Right lobe of liver (tissue), 6 donors: ENCODE data around the gene APBA1. TPM values are rescaled to one million over a fixed set of nuclear protein-coding genes. Genes with fewer than 3 reads are reported as not detected.

Experiments
- ATAC-seq, 4 donors: fragments of 200-7000 bp; cut with Tn5 transposase; one replicate each; pipeline ENCODE4 v1.9.1; 2020; ENCODE audit warnings: mild to moderate bottlenecking in 4 of 4, moderate library complexity in 4 of 4
- DNase-seq, 3 donors: peaks; one replicate each; pipeline ENCODE4 v3.0.0-alpha.2; 2020
- H3K27ac ChIP-seq, 3 donors: fragments of 200-600 bp; one replicate each; pipeline ENCODE4 v1.8.0; 2022
- H3K27me3 ChIP-seq, 2 donors: fragments of 200-600 bp; one replicate each; pipeline ENCODE4 v1.8.0; 2022
- H3K36me3 ChIP-seq, 4 donors: fragments of 200-600 bp; sonication (generic) in 1 of 4; one replicate each; pipeline versions ENCODE4 v1.5.1 to v1.8.0; 2017 to 2022; ENCODE audit warnings: control low read depth in 1 of 4
- H3K4me1 ChIP-seq, 4 donors: fragments of 200-600 bp; sonication (generic) in 1 of 4; one replicate each; pipeline versions ENCODE4 v1.5.1 to v1.8.0; 2017 to 2022; ENCODE audit warnings: control low read depth in 1 of 4
- H3K4me3 ChIP-seq, 3 donors: fragments of 200-600 bp; one replicate each; pipeline ENCODE4 v1.8.0; 2022
- H3K9me3 ChIP-seq, 4 donors: fragments of 200-600 bp; sonication (generic) in 1 of 4; one replicate each; pipeline versions ENCODE4 v1.5.1 to v1.8.0; 2017 to 2022; ENCODE audit warnings: control low read depth in 1 of 4
- POLR2A ChIP-seq: fragments of 450-650 bp; IDR thresholded peaks from one replicate; pipeline ENCODE4 v1.6.1; 2017; ENCODE audit warnings: antibody characterized with exemption, mild to moderate bottlenecking
- WGBS: methylation state at CpG from one replicate; pipeline ENCODE4 v1.1.6; 2018; ENCODE audit warnings: low coverage, low lambda C conversion rate; ENCODE audit not compliant: insufficient coverage; ENCODE audit errors: missing lambda C conversion rate; 5-methylcytosine and 5-hydroxymethylcytosine counted together
- intact Hi-C, 2 donors: fragments of 100-400 bp; cut with DNase I; formaldehyde crosslinking; loops; one replicate each; pipeline versions ENCODE4 v1.11.2 to v1.14.1; 2022
- total RNA-seq, 6 experiments: library from RNA; depleted of rRNA in 2 of 6; stranded (reverse); fragments of >200 nt in 2 of 6; fragmentation: NEBNext Ultra II Directional in 3 of 6; extraction: Animal tissue kit (Norgen Biotek cat#: 25700) in 3 of 6; gene quantifications; one replicate each; pipeline versions ENCODE4 v1.1.0 to v1.2.4, GENCODE V29; 2016 to 2023
- TF ChIP-seq, protein P1 (sequence below), 4 donors: fragments of 200-600 bp in 3 of 4; fragments of 450-650 bp in 1 of 4; IDR thresholded peaks; one replicate each; pipeline versions ENCODE4 v1.5.1 to v1.8.0; 2016 to 2022; ENCODE audit warnings: antibody characterized with exemption in 4 of 4, mild to moderate bottlenecking in 2 of 4
- donor health status: DM: no; HTN: yes; CAD: no.
- donor health status: DM: no; HTN: no; CAD: no.
- donor health status: DM: no; HTN: no; CAD: no.
- donor health status: DM: no; HTN: yes; CAD: no.
- donor health status: DM: no; HTN: yes; CAD: no.

Gene APBA1
- total RNA-seq, 6 experiments from 2014 or later = 6.6 to 25.5 (median 16.7) TPM

DNA sequence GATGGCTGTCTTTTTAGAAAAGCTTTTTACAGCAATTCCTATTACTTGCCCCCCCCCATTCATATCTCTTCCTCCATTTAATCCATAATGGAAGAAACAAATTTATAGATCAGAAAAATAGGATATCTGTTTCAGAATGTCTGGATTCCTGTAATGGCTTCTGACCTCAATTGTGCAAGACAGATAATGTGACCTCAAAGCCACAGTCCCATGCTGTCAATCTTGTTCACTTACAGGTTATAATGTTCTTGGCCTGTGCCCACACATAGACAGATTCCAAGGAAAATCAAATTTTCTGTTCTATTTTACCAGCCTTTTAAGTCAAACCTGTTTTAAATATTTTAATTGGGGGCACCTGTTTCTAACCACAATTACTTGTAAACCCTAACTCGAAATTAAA lies 203.8 kb downstream of the APBA1 start:
- Histone ChIP-seq H3K9me3 (no peaks in the 10 kb centered on the region), H3K4me1 (peaks cover 0 to 91% (median 35%) of the 10 kb centered on the region in 4 donors), H3K27ac (peak overlapping the region; percentile 20 to 97 (median 89)), H3K4me3 (no peak overlapping the region), H3K27me3 (no peaks in the 10 kb centered on the region), H3K36me3 (no peaks in the 10 kb centered on the region)
- TF ChIP-seq, protein P1, sequence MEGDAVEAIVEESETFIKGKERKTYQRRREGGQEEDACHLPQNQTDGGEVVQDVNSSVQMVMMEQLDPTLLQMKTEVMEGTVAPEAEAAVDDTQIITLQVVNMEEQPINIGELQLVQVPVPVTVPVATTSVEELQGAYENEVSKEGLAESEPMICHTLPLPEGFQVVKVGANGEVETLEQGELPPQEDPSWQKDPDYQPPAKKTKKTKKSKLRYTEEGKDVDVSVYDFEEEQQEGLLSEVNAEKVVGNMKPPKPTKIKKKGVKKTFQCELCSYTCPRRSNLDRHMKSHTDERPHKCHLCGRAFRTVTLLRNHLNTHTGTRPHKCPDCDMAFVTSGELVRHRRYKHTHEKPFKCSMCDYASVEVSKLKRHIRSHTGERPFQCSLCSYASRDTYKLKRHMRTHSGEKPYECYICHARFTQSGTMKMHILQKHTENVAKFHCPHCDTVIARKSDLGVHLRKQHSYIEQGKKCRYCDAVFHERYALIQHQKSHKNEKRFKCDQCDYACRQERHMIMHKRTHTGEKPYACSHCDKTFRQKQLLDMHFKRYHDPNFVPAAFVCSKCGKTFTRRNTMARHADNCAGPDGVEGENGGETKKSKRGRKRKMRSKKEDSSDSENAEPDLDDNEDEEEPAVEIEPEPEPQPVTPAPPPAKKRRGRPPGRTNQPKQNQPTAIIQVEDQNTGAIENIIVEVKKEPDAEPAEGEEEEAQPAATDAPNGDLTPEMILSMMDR (IDR thresholded peaks at IDR 0.05) = no peak
- TF ChIP-seq POLR2A = no peak
- intact Hi-C loops = no loop called here
- ATAC-seq = peak; percentile 47 to 52 (median 50)
- 25% methylated on average over 1 of the region's 1 CpG for WGBS
- DNase-seq = peak in 1 of 3 donors; percentile 60

DNA sequence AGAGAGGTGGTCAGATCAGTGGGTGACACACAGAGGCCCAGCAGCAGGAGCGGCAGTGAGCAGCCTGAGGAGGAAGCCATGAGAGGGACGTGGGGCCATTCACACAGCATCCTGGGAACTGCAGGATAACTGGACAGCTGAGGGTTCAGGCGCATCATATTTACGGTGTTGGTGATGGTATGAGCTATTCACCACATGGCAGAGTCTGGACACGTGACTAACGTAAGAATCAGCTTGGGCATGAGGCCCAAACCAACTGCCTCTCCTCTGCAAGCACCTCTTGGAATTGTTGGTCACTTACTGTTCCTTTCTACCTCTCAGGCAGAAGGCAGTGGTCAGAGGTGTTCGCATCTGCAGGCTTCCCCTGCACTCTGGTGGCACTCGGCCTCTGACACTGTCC lies 206.0 kb downstream of the APBA1 start:
- intact Hi-C loops = no loop called here
- no peak for ATAC-seq
- Histone ChIP-seq H3K27ac (peak overlapping the region in 2 of 3 donors; percentile 89 to 97), H3K4me3 (no peak overlapping the region), H3K9me3 (no peaks in the 10 kb centered on the region), H3K27me3 (no peaks in the 10 kb centered on the region), H3K36me3 (no peaks in the 10 kb centered on the region), H3K4me1 (peaks cover 0 to 84% (median 33%) of the 10 kb centered on the region in 4 donors)
- WGBS = 47% methylated on average over 3 of the region's 8 CpGs
- DNase-seq = no peak
- TF ChIP-seq, protein P1 (IDR thresholded peaks at IDR 0.05) = no peak
- no peak for TF ChIP-seq POLR2A

DNA sequence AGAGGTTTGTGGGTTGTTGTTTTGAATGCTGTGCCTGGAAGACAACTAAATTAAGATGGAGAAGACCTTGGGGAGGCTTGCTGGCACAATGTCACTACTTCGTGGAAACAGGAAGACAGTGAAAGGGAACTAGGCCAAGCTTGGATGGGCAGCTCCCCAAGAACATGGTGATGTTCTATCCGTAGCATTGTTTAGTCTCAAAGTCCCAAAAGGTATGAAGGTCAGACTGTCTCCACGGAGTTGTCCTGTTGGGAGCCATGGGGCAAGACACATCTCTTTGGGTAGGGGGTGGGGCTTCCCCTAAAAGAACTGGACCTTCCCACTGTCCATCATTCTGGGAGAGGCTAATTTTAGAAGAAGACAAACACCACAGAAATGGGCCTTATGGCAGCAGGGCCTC lies 206.7 kb downstream of the APBA1 start:
- intact Hi-C loops = no loop called here
- Histone ChIP-seq H3K9me3 (no peaks in the 10 kb centered on the region), H3K36me3 (no peaks in the 10 kb centered on the region), H3K4me3 (no peak overlapping the region), H3K4me1 (peaks cover 0 to 78% (median 30%) of the 10 kb centered on the region in 4 donors), H3K27me3 (no peaks in the 10 kb centered on the region), H3K27ac (peak overlapping the region in 2 of 3 donors; percentile 89 to 97)
- no peak for TF ChIP-seq POLR2A
- TF ChIP-seq, protein P1 (IDR thresholded peaks at IDR 0.05) = no peak
- ATAC-seq (peak; percentile 23 to 85 (median 60)), DNase-seq (peak in 1 of 3 donors; percentile 83)
- 12% methylated on average over 3 of the region's 3 CpGs for WGBS

DNA sequence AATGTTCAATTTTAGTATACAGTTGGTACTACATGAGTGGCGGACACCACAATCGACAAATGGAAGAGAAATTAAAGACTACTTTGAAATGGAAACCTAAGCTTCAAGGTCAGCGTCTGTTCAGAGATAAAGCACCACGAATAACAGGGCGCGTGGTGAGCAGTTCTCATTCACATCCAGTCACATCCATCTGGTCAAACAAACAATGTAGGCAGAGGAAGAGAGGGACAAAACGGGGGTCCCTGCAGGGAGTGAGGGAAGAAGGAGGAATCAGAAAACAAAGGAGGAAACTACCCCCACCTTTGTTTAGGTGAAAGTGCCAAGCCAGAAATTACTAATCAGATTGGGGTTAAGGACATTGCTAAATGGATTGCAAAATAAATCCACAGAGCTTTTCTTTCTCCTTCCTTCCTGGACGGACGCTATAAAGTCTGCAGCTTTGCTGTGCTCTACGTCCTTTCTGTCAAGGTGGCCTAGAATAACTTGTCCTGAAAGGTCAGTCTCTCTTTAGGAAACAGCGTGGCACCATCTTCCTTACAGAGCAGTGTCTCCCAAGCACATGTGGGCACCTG lies 208.6 kb downstream of the APBA1 start:
- no peaks in the 10 kb centered on the region for H3K36me3 ChIP-seq
- H3K27ac ChIP-seq = peak overlapping the region in 2 of 3 donors; percentile 89 to 97
- peaks cover 0 to 60% (median 23%) of the 10 kb centered on the region in 4 donors for H3K4me1 ChIP-seq
- DNase-seq (no peak), ATAC-seq (peak; percentile 6 to 66 (median 46))
- H3K9me3 ChIP-seq = no peaks in the 10 kb centered on the region
- H3K4me3 ChIP-seq = no peak overlapping the region
- intact Hi-C loops = no loop called here
- TF ChIP-seq, protein P1 (IDR thresholded peaks at IDR 0.05) = no peak
- TF ChIP-seq POLR2A = no peak
- 53% methylated on average over 11 of the region's 11 CpGs for WGBS
- H3K27me3 ChIP-seq = no peaks in the 10 kb centered on the region
